SKM-1 treated with dmso at 0.1 percent for 144 hours (cell line): ENCODE results near the gene CBR1.
"Not testable (repeated sequence)": the region's sequence is repeated elsewhere in the genome, so short reads cannot be mapped to it uniquely, and the experiment has no call there.

Source experiments
- DNase-seq: peaks from one replicate; lab custom pipeline; 2025; ENCODE audit not compliant: unreplicated experiment; lab: John Stamatoyannopoulos, UW

CBR1 gene

DNA sequence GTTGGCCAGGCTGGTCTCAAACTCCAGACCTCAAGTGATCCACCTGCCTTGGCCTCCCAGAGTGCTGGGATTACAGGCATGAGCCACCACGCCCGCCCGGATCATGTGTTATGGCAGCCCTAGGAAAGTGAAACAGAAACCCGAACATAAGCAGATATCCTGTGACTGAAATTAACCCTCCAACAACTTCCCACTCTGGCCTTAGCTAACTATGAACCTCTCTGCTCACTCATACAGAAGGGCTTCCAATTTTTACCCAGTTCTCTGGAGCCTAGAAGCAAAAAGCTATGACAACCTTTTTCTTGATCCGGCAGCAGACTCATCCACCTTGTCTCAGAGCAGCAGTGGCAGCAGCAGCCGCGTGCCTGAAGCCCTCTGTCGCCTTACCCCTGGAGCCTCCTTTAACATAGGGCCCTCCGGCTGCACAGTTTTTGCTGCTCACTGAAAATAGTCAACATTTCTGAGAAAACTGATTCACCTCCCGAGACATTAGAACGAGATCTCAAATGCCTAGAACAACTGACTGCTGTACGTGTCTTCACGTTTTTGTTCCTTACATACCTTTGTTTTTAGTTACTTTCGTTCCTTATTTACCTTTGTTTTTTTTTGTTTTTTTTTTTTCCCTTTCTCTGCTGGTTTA, 9.3 kb downstream of the CBR1 start:
- no peak for DNase-seq

DNA sequence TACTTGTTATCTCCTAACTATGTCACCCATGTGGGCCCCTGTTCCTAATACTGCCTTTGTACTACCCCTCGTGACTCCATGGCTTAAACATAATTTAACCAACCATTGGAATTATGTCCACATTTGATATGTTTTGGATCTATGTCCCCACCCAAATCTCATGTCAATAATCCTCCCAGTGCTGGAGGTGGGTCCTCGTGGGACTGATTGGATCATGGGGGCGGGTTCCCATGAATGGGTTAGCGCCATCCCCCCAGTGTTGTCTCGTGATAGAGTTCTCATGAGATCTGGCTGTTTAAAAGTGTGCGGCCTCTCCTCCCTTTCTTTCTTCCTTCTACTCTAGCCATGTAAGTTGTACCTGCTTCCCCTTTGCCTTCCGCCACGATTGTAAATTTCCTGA, 9.8 kb downstream of the CBR1 start:
- DNase-seq, result no peak

DNA sequence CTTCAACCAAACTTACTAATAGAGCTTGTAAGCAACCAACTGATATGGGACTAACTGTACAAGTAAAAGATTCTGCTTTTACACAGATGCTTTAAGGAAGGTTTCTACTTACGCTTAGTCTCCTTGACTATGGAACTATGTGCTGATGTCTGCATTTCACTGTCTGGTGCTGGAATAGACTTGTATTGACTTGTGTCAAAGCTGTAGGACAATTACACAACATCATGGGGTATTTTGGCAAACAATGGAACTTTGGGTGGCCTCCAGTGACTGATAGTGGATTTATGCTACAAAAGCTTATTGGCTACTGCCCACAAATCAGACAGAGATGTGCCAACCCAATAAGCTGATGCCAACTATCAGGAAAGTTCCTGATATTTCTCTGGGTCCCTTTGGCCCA, 10.6 kb downstream of the CBR1 start:
- DNase-seq, result no peak

DNA sequence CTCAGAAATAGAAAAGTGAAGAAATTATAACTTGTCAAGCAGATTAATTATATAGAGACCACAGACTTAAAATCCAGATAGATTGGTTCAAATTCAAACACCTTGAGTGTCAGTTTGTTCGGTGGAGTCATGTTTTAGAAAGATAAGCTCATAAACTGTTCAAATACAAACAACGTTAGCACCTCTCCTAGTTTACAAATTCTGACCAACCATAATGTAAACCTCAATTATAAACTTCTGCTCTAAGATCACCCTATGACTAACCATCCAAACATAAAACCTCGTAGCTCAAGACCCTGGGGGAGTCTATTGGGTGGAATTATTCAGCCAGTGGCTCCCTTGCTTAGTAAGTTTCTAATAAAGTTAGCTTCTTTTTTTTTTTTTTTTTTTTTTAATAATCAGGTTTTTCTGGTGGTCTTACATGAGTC, 12.4 kb downstream of the CBR1 start:
- DNase-seq, result no peak

DNA sequence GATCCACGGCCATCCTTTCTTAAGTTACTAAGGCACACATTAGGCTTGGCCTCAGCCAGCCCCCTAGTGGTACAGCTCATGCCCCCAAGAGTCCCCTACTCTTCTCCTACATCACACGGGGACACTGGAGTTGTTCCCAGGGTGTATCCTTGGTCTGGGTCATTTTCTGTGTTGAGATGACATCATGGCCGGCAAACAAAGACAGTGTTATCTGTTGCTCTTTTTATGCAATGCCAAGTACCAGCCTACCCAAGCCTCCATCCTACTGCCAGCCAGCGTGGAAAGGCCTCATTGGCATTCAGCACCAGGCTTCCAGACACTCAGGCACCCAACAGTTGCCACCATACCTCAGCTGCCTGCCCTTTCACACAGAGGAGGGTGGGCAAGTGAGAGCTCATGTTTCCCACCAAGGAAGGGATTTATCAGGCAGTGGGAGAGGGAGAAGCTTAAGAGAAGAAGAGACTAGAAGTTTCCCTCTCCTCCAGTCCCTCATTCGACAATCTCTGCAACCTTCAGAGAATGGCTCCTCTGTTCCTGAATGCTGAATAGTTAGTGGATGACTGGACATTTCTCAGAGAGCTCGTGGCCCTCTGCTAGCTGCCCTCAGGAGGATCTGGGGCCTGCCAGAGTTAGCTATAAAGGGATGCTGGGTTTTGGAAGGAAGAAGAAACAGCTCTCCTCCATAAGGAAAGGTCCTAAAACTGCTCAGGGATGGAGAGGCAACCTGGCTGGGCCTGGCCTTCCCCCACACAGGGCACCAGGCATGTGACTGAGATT, 17.7 kb downstream of the CBR1 start:
- no peak for DNase-seq

DNA sequence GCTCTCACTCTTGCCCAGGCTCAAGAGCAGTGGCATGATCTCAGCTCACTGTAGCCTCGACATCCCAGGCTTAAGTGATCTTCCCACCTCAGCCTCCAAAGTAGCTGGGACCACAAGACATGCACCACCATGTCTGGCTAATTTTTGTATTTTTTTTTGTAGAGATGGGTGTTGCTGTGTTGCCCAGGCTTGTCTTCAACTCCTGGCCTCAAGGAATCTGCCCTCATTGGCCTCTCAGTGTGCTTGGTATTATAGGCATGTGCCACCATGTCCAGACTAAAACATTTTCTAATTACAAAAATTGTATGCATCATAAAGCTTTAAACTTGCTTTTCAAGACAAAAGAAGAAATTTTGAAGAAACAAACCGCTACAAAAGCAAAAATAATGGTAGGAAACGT, 20.1 kb downstream of the CBR1 start:
- DNase-seq, result no peak

DNA sequence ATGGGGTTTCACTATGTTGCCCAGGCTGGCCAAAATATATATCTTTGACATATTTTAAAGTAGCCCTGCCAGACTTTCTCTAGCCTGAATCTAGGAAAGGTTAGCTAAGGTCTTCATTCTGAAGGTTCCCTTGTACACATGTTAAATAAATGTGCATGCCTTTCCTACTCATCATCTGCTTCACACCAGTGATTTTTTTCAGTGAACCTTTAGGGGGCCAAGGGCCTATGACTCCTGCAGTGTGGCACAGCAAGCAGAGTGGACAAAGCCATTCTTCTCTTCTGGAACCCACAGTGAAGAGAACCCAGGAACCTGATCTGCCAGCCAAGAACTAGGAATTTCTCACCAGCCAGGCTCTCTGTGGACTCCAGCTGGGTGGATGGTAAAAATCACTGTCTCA, 22.9 kb downstream of the CBR1 start:
- no peak for DNase-seq

DNA sequence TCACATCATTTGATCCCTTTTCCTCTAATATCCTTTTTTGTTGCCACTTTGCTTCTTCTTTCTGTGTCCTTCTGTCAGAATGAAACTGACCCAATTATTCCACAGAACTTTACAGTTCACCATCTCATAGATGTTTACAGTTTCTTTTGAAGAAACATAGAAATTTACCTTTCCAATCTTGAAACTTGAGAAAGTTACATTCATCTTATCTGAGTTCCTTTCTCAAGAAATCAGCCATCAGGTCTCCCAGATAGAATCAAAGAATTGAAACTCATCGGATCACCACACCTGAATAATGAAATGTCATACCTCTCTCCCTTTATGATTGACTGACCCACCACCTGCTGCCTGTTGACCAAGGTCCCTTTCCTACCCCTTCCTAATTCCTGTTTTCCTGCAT, 23.7 kb downstream of the CBR1 start:
- no peak for DNase-seq

DNA sequence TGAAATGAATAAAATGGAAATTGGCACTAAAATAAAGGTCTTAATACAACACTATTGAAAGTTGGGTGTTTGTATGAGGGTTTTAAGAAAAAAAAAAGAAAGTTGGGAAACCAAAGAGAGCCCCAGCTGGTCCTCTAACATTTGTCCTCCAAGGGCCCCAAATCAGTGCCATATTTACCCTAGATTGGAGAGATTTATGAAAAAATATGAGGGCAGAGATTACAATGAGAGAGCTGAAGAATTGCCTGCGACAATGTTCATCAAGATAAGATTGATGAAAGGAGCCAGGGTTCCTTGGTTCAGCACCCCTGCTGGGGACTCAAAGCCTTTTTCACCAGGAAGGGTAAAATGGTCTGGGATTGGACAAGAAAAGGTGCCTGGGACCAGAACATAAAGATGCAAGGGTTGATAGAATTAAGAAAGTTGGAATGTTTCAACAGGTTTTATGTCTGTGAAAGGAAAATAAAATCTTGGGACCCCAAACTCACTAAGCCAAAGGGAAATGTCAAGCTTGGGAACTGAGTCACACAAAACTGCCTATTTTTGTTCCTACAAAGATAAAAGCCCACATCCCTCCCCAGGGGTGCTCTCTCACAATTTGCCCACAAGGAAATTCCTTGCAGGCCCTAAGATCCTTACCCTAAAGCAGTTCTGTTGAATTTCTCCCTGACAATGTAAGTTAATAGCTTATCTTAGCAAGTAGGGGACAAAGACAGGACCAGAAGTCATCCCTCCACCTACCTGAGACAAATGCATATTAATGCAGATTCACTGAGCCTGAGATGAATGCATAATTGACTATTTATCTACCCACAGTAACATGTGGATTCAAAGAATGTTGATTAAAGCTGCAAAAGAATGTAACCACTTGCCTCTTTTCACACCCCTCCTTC, 26.8 kb downstream of the CBR1 start:
- no peak for DNase-seq

DNA sequence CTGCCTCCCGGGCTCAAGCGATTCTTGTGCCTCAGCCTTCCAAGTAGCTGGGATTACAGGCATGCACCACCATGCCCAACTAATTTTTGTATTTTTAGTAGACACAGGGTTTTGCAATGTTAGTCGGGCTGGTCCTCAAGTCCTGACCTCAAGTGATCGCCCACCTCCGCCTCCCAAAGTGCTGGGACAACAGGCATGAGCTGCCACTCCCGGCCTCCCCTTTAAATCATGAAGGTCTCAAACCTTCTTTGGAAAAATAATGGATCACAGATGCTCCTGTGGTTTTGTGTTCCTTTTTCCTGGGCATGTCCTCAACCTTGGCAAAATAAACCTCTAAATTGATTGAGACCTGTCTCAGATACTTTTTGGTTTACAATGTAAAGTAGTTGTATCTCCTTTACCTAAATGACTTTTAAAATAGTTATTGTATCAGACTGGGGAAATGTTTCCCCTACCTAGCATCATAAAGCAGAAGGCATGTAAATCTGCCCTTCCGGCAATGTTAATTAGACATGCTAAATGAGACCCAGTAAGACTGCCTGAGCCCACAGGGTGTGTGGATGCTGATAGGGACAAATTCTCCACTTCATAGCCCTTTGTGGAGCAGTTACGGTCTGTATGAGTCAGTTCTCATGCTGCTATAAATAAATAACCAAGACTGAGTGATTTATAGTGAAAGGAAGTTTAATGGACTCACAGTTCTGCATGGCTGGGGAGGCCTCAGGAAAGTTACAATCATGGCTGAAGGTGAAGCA, 27.8 kb downstream of the CBR1 start:
- no peak for DNase-seq

DNA sequence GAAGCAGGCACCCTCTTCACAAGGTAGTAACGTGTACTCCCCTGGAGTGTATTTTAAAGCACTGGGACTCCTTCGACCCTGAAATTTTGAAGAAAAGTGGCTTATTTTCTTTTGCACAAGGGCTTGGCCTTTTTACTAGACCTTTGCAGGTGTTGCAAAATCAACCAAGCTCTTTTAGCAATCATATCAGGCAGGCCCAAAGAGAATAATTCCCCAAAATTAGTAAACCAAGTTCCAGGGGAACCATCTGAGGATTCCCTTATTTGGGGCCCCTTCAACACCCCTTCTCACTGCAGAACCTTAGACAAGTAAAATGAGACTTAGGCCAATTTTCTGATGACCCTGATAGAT, 28.3 kb downstream of the CBR1 start:
- no peak for DNase-seq

DNA sequence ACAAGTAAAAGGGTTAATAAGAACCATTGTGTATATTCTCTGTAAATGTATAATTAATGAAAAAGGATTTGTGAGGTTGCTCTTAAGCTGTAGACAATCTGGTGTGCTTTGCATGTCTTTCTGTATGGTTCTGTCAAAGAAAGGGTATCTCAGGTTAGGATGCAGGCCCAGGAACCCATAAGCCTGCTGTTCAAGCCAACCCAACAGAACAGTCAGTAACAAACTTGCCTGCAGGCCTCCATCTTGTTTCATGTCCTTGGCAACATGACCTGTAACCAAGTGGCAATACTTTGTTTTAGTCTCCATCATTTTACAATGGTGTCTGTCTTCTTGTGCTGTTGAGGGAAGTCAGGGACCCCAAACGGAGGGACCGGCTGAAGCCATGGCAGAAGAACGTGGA, 29.2 kb downstream of the CBR1 start:
- no peak for DNase-seq

DNA sequence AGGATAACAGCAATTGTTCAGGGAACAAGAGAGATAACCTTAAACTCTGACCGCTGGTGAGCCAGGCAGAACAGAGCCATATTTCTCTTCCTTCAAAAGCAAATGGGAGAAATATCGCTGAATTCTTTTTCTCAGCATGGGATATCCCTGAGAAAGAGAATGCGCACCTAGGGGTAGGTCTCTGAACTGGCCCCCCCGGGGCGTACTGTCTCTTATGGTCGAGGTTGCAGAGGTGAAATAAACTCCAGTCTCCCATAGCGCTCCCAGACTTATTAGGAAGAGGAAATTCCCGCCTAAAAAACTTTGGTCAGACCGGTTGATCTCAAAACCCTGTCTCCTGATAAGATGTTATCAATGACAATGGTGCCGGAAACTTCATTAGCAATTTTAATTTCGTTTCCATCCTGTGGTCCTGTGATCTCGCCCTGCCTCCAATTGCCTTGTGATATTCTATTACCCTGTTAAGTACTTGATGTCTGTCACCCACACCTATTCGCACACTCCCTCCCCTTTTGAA, 29.9 kb downstream of the CBR1 start:
- not testable (repeated sequence) for DNase-seq

DNA sequence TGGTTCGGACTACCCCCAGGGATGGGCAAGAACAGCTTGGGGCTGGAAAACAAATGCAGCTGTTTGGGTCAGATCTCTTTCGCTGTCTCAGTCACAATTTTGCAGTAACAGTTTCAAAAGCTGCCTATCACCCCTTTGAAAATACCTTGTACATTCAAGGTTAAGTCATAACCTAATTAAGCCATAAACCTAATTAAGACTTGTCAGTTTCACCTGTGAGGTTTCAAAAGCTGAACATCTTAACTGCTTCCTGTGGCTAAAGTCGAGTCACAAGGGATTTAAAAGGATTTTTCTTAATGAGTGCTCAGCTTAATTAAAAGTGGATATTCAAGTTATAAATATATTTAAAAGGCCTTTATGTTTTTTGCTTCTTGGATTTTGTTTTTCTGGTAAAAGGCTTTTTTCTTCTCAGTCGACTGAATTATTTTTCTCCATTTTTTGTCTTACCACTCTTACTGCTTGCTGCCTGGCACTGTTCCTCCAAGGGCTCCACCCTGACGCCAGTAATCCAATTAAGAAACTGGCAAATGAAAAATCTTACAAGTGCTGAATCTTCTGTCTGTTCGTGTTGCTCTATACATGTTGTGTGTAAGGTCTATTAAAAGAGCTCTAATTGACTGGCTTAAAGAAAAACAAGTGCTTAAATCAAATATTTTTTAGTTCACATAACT, 31.3 kb downstream of the CBR1 start:
- DNase-seq, result no peak

DNA sequence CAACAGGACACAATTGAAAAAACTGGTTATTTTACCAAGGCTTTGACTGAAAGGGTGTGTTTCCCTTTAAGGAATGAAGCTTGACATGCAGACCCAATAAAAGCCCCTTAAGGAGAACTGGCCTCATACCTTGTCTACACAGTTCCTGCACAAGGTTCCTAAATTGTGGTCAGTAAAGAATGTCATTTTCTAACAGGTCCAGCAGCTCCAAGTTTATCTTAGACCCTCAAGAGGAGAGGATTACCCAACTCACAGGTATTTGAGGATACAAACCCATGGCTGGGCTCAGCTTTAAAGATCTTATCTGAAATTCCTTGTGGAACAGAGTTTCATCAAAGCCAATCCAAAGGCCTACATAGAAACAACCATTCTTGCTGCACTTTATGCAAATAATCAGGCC, 33.6 kb downstream of the CBR1 start:
- DNase-seq, result no peak

DNA sequence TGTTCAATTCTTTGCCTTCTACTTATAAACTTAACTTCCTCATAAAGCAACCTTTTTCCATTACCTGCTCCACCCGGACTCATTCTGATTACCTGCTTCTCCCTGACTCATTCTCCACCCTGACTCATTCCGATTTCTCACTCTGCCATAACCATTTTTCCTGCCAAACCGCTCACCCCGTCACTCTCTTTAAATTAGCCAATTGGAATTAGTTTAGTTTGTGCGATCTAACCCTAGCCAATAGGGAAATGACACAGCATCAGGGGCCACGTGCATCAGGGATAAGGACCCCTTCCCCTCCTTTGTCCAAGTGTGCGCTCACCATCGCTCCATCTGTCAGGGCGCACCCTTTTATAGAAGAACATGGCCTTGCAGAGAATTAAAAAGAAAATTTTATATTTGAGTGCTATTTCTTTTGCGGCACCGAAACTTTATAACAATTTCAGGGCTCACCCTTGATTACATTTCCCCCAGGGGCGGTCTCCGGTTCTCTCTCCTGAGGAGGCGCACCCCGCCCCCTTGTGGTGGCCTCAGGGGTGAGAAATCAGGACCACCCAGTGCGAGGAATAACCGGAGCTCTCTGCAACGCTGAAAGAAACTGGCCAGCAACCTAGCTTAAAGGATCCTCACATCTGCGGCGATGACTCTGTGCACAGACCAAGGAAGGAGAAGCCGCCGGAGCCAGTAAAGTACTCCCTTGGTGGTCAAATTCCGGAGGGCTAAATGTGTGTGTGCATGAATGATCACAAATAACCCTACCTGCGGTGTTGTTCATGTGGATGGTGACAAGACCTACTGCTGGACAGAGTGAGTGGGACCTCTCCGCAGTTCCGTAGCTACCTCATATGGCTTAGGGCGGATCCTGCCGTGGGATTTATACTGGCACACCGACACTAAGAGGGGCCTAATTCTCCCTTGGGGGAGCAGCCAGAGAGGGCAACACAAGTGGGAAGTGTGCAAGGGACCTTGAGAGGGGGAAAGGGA, 34.8 kb downstream of the CBR1 start:
- DNase-seq, result no peak

DNA sequence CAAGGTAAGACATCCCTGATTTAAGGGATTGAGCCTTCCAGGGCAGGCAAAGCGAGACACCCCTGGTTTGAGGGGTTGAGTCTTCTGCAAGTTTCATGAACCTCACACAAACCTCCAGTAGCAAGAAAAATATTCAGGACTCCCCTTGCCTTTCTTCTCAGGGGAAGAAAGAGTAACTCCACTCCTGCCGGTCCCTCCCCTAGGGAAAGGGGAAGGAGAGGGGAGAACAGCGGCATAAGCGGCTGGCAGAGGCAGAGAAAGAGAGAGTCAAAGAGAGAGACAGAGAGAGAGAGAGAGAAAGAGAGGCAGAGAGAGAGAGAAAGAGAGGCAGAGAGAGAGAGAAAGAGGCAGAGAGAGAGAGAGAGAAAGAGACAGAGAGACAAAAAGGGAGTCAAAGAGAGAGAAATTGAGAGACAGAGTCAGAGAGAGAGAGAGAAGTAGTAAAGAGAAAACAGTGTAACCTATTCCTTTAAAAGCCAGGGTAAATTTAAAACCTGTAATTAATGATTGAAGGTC, 35.6 kb downstream of the CBR1 start:
- no peak for DNase-seq

DNA sequence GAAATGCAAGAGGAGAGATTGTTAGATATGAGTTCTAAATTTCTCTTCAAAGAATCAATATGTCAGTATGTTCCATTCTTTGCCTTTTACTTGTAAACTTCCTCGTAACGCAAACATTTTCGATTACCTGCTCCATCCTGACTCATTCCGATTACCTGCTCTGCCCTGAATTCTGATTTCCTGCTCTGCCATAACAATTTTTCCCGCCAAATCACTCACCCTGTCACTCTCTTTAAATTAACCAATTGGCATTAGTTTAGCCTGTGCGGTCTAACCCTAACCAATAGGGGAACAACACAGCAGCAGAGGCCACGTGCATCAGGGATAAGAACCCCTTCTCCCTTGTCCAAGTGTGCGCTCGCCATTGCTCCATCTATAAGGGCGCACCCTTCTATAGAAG, 40.0 kb downstream of the CBR1 start:
- DNase-seq, result no peak

DNA sequence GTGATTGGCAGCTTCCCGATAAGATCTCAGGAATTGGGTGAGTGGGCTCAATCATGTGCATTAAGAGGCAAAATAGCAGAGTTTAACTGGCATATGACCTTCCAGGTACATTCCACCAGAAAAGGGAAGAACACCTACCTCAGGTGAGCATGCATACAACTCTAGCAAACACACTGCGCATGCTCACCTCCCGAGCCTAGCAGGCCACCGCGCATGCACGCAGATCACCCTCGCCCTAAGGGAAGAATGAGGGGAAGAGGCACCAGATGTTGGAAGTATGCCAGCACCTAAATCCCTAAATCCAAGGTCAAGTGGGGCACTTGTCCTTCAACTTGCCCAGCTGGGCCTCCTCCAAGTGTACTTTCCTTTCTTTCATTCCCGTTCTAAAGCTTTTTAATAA, 41.4 kb downstream of the CBR1 start:
- DNase-seq, result no peak
